ENCODE results near the gene PPM1M.
A peak's percentile ranks its signal among the peaks of the same experiment; 100 is the strongest.

Gene PPM1M

DNA sequence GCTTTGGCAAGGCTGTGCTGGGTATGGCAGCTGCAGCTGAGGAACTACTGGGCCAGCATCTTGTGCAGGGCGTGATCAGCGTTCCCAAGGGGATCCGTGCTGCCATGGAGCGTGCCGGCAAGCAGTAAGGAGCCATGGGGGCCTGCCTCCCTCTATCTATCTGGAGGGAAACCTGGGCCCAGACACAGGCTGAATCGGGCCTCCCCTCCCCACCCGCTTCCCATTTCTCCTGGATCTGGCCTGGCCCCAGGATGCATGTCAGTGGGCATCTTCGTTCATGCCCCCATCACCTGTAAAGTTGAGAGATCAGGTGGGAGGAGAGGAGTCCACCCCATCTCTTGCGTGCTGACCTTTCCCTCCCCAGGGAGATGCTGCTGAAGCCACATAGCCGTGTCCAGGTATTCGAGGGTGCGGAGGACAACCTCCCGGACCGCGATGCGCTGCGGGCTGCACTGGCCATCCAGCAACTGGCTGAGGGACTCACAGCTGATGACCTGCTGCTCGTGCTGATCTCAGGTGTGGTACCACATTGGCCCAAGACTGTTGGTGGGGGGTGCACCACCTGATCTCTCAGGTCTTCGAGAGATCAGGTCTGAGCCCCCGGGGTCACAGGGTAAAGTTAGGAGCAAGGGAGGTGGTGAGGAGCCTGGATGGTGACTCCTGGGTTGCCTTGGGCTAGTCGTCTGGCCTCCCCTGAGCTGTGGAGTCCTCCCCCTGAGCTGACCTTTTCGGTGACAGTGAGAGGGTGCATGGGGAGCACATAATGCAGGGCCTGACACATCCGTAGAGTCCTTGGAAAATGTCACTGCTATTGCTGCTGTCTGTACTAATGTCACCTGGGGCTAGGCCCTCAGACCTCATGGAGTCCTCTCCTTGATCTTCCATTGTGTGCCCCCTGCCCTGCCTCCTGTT, 45.3 kb downstream of the PPM1M start:
- Mint-ChIP-seq H3K36me3 (ENCODE audit: low read depth) (peaks cover 12% of the 10 kb centered on the region), H3K4me1 (ENCODE audit: low read depth) (peaks cover 18% of the 10 kb centered on the region), H3K4me3 (no peak overlapping the region), H3K9me3 (no peaks in the 10 kb centered on the region), H3K27me3 (ENCODE audit: low read depth) (no peaks in the 10 kb centered on the region), H3K27ac (no peak overlapping the region)
- no peak for DNase-seq (ENCODE audit: low spot score)

- no peak for DNase-seq (ENCODE audit: low spot score)
- peaks cover 12% of the 10 kb centered on the region for H3K36me3 Mint-ChIP-seq (ENCODE audit: low read depth)
These were observed 46.1 kb downstream of the PPM1M start for GRCh38 chr3:52291508-52292181.

DNA sequence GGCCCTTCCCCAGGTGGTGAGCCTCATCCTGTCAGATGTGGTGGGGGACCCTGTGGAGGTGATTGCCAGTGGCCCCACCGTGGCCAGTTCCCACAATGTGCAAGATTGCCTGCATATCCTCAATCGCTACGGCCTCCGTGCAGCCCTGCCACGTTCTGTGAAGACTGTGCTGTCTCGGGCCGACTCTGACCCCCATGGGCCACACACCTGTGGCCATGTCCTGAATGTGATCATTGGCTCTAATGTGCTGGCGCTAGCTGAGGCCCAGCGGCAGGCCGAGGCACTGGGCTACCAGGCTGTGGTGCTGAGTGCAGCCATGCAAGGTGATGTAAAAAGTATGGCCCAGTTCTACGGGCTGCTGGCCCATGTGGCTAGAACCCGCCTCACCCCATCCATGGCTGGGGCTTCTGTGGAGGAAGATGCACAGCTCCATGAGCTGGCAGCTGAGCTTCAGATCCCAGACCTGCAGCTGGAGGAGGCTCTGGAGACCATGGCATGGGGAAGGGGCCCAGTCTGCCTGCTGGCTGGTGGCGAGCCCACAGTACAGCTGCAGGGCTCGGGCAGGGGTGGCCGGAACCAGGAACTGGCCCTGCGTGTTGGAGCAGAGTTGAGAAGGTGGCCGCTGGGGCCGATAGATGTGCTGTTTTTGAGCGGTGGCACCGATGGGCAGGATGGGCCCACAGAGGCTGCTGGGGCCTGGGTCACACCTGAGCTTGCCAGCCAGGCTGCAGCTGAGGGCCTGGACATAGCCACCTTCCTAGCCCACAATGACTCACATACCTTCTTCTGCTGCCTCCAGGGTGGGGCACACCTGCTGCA, 46.9 kb downstream of the PPM1M start:
- Mint-ChIP-seq H3K9me3 (no peaks in the 10 kb centered on the region), H3K36me3 (ENCODE audit: low read depth) (peaks cover 7% of the 10 kb centered on the region), H3K27me3 (ENCODE audit: low read depth) (no peaks in the 10 kb centered on the region), H3K4me1 (ENCODE audit: low read depth) (peaks cover 12% of the 10 kb centered on the region), H3K4me3 (no peak overlapping the region), H3K27ac (no peak overlapping the region)
- no peak for DNase-seq (ENCODE audit: low spot score)

More at GRCh38 chr3:52291508-52292181, 46.1 kb downstream of the PPM1M start:
- Mint-ChIP-seq H3K4me3 (no peak overlapping the region), H3K27me3 (ENCODE audit: low read depth) (no peaks in the 10 kb centered on the region), H3K27ac (no peak overlapping the region), H3K9me3 (no peaks in the 10 kb centered on the region), H3K4me1 (ENCODE audit: low read depth) (peaks cover 17% of the 10 kb centered on the region)

- H3K27me3 Mint-ChIP-seq (ENCODE audit: low read depth): no peaks in the 10 kb centered on the region
- H3K4me1 Mint-ChIP-seq (ENCODE audit: low read depth): peaks cover 10% of the 10 kb centered on the region
- peak overlapping the region; percentile 31 for H3K27ac Mint-ChIP-seq
- peaks cover 7% of the 10 kb centered on the region for H3K36me3 Mint-ChIP-seq (ENCODE audit: low read depth)
- no peak for DNase-seq (ENCODE audit: low spot score)
- no peaks in the 10 kb centered on the region for H3K9me3 Mint-ChIP-seq
- no peak overlapping the region for H3K4me3 Mint-ChIP-seq
These were observed 48.1 kb downstream of the PPM1M start for GRCh38 chr3:52293491-52294319.

DNA sequence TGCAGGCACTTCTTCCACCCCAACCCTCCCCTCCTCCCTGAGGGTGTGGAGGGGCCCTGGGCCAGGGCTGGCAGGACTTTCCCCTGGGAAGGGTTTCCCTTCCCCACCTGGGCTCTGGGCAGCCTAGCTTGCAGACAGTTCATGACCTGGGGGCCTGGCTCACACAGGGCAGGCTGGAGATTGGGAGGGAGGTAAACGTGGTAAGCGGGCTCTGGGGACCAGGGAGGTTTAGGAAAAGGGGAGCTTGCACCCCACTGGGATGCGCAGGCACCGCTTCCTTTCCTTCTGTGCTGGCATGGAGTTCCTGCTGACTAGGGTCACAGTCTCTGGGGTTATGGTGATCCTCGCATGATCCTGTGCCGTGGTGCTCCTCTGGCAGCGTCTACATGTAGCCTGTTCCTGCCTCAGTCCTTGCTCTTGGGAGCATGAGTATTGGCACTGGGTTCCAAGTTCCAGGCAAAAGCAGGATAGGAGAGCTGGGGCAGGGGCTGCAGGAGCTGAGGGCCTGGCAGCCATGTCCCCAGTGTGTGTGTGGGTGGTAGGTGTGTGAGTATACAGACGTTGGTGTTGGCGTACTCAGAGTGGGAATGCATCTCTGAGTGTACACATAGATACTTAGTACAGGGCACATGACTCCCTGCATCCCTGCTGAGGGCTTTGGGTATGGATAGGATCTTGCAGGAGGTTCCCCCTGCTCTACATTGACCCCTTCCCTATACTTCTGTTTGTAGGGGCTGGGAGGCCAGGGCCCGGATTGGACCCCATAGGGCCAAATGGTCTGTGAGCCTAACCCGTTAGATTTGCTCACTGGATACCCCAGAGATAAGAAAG, 49.0 kb downstream of the PPM1M start:
- Mint-ChIP-seq H3K36me3 (ENCODE audit: low read depth) (peaks cover 7% of the 10 kb centered on the region), H3K4me1 (ENCODE audit: low read depth) (peaks cover 3% of the 10 kb centered on the region), H3K27me3 (ENCODE audit: low read depth) (no peaks in the 10 kb centered on the region), H3K27ac (no peak overlapping the region), H3K9me3 (no peaks in the 10 kb centered on the region), H3K4me3 (no peak overlapping the region)
- no peak for DNase-seq (ENCODE audit: low spot score)

GRCh38 chr3:52295671-52296208, 50.2 kb downstream of the PPM1M start:
- Mint-ChIP-seq H3K9me3 (no peaks in the 10 kb centered on the region), H3K27ac (no peak overlapping the region), H3K4me3 (no peak overlapping the region), H3K27me3 (ENCODE audit: low read depth) (no peaks in the 10 kb centered on the region), H3K36me3 (ENCODE audit: low read depth) (peaks cover 7% of the 10 kb centered on the region), H3K4me1 (ENCODE audit: low read depth) (peaks cover 2% of the 10 kb centered on the region)
- DNase-seq (ENCODE audit: low spot score): no peak

DNA sequence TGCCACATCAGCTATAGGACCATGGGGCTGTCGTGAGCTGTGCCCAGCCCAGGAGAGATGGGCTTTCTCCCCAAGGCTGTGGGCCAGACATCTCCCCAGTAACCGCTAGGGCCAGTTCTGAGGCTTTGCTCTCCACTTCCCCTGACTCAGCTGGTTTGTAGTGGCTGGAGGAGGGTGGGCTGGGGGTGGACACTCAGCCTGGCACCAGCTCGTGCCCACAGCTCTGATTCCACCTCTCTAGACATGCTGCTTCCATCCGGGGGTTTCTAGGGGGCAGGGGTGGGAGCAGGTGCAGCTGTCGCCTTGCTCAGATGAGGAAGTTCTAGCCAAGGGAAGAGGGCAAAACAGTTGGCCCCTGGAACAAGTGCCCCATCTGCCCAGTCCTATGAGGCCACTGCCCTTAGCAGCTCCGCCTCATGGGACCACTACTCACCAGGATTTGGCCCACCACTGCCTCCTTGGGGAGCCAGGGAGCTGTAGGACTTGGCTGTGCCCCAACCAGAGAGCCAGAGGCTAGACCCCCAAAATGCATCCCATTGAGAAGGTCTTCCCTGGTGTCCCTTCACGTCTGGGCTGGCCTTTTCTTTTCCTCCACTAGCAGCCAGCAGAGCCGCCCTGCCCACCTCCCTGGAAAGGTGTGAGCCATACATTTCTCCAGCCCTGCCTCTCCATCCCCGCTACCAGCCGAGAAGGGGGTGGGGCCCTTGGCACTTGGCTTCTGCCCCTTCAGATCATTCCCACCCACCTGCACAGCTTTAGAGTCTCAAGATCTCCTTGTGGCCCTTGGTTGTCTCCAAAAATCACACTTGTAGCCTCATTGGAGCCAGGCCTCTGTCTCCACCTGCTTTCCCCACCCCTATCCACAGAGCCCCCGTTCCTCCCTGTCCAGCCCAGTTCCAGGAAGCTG, 51.9 kb downstream of the PPM1M start:
- Mint-ChIP-seq H3K27me3 (ENCODE audit: low read depth) (no peaks in the 10 kb centered on the region), H3K9me3 (no peaks in the 10 kb centered on the region)

DNA sequence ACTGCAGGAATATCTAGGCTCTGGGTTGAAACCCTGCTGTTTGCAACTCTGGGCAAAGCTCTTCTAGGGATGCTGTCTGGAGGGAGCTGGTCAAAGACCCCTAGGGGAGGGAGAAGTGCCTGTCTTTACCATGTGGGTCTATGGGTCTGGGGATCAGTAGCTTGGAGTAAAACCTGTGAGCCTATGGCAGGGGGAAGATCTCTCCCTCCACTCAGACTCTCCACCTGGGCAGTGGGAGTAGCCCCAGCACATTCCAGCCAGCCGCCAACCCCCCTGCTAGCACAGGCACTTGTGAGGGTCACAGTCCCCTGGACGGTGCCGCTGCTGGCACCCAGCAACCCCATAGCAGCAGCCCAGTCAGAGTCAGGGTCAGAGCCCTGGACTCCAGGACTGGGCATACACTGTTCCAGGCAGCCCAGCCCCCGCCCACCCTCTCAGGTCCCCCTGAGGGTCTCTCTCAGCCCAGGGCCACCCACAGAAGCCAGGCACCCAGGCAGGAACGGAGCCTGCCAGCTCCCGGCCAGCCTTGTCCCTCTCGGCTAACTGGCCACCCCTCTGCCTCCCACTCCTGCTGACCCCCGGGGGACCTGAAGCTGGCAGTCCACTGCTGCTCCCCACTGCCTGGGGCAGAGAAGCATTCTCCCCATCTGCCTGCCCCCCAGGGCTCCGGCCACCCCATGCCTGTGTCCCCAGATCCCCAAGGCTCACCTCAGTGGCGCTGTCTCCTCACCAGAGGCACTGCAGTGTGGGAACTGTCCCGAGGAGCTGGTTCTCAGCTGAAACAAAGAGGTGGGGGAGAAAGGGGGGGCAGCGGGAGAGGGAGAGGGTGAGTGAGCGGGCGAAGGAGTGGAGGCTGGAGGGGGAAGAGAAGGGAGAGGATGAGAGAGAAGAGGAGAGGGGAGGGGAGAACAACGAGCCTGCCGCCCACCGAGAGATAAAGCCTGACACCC, 52.9 kb downstream of the PPM1M start:
- no peaks in the 10 kb centered on the region for H3K9me3 Mint-ChIP-seq
- H3K4me1 Mint-ChIP-seq (ENCODE audit: low read depth): no peaks in the 10 kb centered on the region
- DNase-seq (ENCODE audit: low spot score): no peak
- no peaks in the 10 kb centered on the region for H3K27me3 Mint-ChIP-seq (ENCODE audit: low read depth)
- no peak overlapping the region for H3K27ac Mint-ChIP-seq
- no peaks in the 10 kb centered on the region for H3K36me3 Mint-ChIP-seq (ENCODE audit: low read depth)
- H3K4me3 Mint-ChIP-seq: no peak overlapping the region

More for the DNA sequence above, 51.9 kb downstream of the PPM1M start:
- Mint-ChIP-seq H3K4me1 (ENCODE audit: low read depth) (no peaks in the 10 kb centered on the region), H3K27ac (no peak overlapping the region), H3K4me3 (no peak overlapping the region), H3K36me3 (ENCODE audit: low read depth) (no peaks in the 10 kb centered on the region)
- no peak for DNase-seq (ENCODE audit: low spot score)

DNA sequence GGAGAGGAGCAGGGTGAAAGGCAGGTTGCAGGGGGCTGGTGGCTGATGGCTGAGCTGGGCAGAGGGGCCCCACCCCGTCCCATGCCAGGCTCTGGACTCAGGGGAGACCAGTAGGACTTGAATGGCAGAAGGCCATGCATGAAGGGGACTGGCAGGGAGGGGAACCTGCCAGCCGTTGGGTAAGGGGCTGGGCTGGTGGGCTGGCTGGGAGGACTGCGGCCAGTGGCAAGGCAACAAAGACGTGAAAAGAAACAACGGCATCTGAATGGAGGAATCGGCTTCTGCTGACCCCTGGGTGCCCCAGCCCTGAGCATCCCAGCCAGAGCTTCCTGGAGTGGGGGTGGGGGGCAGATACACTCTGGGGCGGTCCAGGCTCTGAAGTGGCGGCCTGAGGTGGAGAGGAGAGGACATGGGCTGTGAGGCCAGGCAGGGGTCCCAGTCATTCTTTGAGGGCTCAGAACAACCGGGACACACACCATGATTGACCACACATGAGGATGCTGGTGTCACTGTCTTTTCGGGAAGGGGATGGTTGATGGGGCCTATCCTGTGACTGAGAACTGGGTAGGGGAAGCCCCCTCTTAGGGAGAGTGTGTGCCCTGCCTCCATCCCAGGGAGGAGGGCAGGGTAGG, 53.8 kb downstream of the PPM1M start:
- H3K9me3 Mint-ChIP-seq: no peaks in the 10 kb centered on the region
- H3K4me1 Mint-ChIP-seq (ENCODE audit: low read depth): no peaks in the 10 kb centered on the region
- H3K27ac Mint-ChIP-seq: no peak overlapping the region
- no peak overlapping the region for H3K4me3 Mint-ChIP-seq
- no peaks in the 10 kb centered on the region for H3K36me3 Mint-ChIP-seq (ENCODE audit: low read depth)
- no peak for DNase-seq (ENCODE audit: low spot score)
- H3K27me3 Mint-ChIP-seq (ENCODE audit: low read depth): no peaks in the 10 kb centered on the region
